Caco-2 (cell line): ENCODE data around the gene PSTPIP1. TPM values are rescaled to one million over a fixed set of nuclear protein-coding genes. Genes with fewer than 3 reads are reported as not detected.
"Not testable (repeated sequence)": the region's sequence is repeated elsewhere in the genome, so short reads cannot be mapped to it uniquely, and the experiment has no call there.

Experiments used
- BruUV-seq: library from RNA; stranded (reverse); fragments of 400-500 nt; replicated peaks from 2 replicates; lab custom pipeline; 2021; lab: Mats Ljungman, UMichigan
- CTCF ChIA-PET: fragments of 300-600 bp; sonication (Branson Sonifier 250); formaldehyde crosslinking; loops from one replicate; lab custom pipeline; 2022; ENCODE audit warnings: antibody characterized with exemption; lab: Charles Lee
- POLR2A ChIA-PET: fragments of 300-600 bp; sonication (Branson Sonifier 250); formaldehyde crosslinking; loops from one replicate; lab custom pipeline; 2022; ENCODE audit warnings: antibody characterized with exemption; lab: Charles Lee
- DNase-seq, 2 experiments: peaks; one replicate each; pipeline versions ENCODE4 v3.0.0 to v3.0.0-alpha.2; 2020 to 2022
- H3K27me3 ChIP-seq: replicated peaks from 2 replicates; pipeline ENCODE4 v1.6.0; 2011; ENCODE audit warnings: low read length; ENCODE audit not compliant: control insufficient read depth, insufficient read depth
- H3K36me3 ChIP-seq: 2 replicates; pipeline ENCODE4 v1.5.1; 2011; ENCODE audit warnings: low read length; ENCODE audit not compliant: control insufficient read depth, insufficient read depth
- H3K4me1 ChIP-seq: fragments of 250-450 bp; sonication (Bioruptor Pico); 2 replicates; pipeline ENCODE4 v1.5.1; 2020; ENCODE audit warnings: mild to moderate bottlenecking
- H3K4me3 ChIP-seq: 2 replicates; pipeline ENCODE4 v1.5.1; 2011; ENCODE audit warnings: low read depth, mild to moderate bottlenecking, control low read depth, low read length
- H3K9me3 ChIP-seq: fragments of 250-450 bp; sonication (Bioruptor Pico); 2 replicates; pipeline ENCODE4 v1.5.1; 2020; ENCODE audit warnings: mild to moderate bottlenecking, moderate library complexity
- H3K27ac Mint-ChIP-seq: one replicate; pipeline ENCODE4 v1.8.0; 2022; ENCODE audit warnings: mixed read lengths; ENCODE audit not compliant: unreplicated experiment
- H3K27me3 Mint-ChIP-seq: one replicate; pipeline ENCODE4 v1.8.0; 2022; ENCODE audit warnings: mixed read lengths; ENCODE audit not compliant: insufficient read depth, unreplicated experiment
- H3K36me3 Mint-ChIP-seq: one replicate; pipeline ENCODE4 v1.8.0; 2022; ENCODE audit warnings: mild to moderate bottlenecking, mixed read lengths; ENCODE audit not compliant: insufficient read depth, unreplicated experiment
- H3K4me1 Mint-ChIP-seq: one replicate; pipeline ENCODE4 v1.8.0; 2022; ENCODE audit warnings: low read depth, mixed read lengths; ENCODE audit not compliant: unreplicated experiment
- H3K4me3 Mint-ChIP-seq: one replicate; pipeline ENCODE4 v1.8.0; 2022; ENCODE audit warnings: mild to moderate bottlenecking, moderate library complexity, mixed read lengths; ENCODE audit not compliant: unreplicated experiment
- H3K9me3 Mint-ChIP-seq: one replicate; pipeline ENCODE4 v1.8.0; 2022; ENCODE audit warnings: mixed read lengths; ENCODE audit not compliant: unreplicated experiment
- intact Hi-C: fragments of 100-400 bp; cut with micrococcal nuclease; formaldehyde crosslinking; loops from one replicate; pipeline ENCODE4 v1.10.0; 2022; ENCODE audit not compliant: unreplicated experiment
- total RNA-seq: library from RNA; stranded (reverse); gene quantifications from 2 replicates; pipeline ENCODE4 v1.2.3, GENCODE V29; 2022
- TF ChIP-seq, protein P1 (sequence below), 2 experiments: fragments of 200-600 bp in 1 of 2; IDR thresholded peaks; 1 replicate in 1 of 2; 2 replicates in 1 of 2; pipeline versions ENCODE4 v1.5.1 to v1.8.0; 2011 to 2022; ENCODE audit warnings: antibody characterized with exemption in 1 of 2, control low read depth in 1 of 2, inconsistent platforms in 1 of 2, low read depth in 1 of 2, low read length in 1 of 2, mild to moderate bottlenecking in 1 of 2, moderate library complexity in 1 of 2; ENCODE audit not compliant: insufficient read depth in 1 of 2, severe bottlenecking in 1 of 2, unreplicated experiment in 1 of 2

PSTPIP1 gene
- total RNA-seq, 1 experiment from 2014 or later: not detected

- DNase-seq: peak in 1 of 2 experiments; percentile 28
- H3K27me3 Mint-ChIP-seq: peaks cover 4% of the 10 kb centered on the region
Observed at GRCh38 chr15:76963596-76963995, 31.3 kb upstream of the PSTPIP1 start.

GRCh38 chr15:76964157-76964556, 30.8 kb upstream of the PSTPIP1 start:
- no TSS peak for BruUV-seq
- H3K4me3 Mint-ChIP-seq: no peak overlapping the region
- Histone ChIP-seq H3K27me3 (no peaks in the 10 kb centered on the region), H3K9me3 (no peaks in the 10 kb centered on the region), H3K36me3 (no peaks in the 10 kb centered on the region), H3K4me1 (no peaks in the 10 kb centered on the region), H3K4me3 (no peak overlapping the region)
- no peak overlapping the region for H3K27ac Mint-ChIP-seq
- CTCF ChIA-PET: no interaction called here
- intact Hi-C loops: no loop called here
- no peaks in the 10 kb centered on the region for H3K36me3 Mint-ChIP-seq
- POLR2A ChIA-PET: no interaction called here
- H3K27me3 Mint-ChIP-seq: peaks cover 4% of the 10 kb centered on the region
- DNase-seq: no peak
- TF ChIP-seq, protein P1, sequence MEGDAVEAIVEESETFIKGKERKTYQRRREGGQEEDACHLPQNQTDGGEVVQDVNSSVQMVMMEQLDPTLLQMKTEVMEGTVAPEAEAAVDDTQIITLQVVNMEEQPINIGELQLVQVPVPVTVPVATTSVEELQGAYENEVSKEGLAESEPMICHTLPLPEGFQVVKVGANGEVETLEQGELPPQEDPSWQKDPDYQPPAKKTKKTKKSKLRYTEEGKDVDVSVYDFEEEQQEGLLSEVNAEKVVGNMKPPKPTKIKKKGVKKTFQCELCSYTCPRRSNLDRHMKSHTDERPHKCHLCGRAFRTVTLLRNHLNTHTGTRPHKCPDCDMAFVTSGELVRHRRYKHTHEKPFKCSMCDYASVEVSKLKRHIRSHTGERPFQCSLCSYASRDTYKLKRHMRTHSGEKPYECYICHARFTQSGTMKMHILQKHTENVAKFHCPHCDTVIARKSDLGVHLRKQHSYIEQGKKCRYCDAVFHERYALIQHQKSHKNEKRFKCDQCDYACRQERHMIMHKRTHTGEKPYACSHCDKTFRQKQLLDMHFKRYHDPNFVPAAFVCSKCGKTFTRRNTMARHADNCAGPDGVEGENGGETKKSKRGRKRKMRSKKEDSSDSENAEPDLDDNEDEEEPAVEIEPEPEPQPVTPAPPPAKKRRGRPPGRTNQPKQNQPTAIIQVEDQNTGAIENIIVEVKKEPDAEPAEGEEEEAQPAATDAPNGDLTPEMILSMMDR (IDR thresholded peaks at IDR 0.05; ENCODE audit: insufficient read depth in 1 of 2, low read depth in 1 of 2, low read length in 1 of 2, severe bottlenecking in 1 of 2, unreplicated experiment in 1 of 2): no peak
- H3K9me3 Mint-ChIP-seq: no peaks in the 10 kb centered on the region
- no peaks in the 10 kb centered on the region for H3K4me1 Mint-ChIP-seq

More at GRCh38 chr15:76963596-76963995, 31.3 kb upstream of the PSTPIP1 start:
- no peaks in the 10 kb centered on the region for H3K4me1 ChIP-seq
- no peak overlapping the region for H3K4me3 ChIP-seq
- H3K36me3 ChIP-seq: no peaks in the 10 kb centered on the region
- Mint-ChIP-seq H3K36me3 (no peaks in the 10 kb centered on the region), H3K27ac (no peak overlapping the region), H3K4me1 (no peaks in the 10 kb centered on the region), H3K4me3 (no peak overlapping the region), H3K9me3 (no peaks in the 10 kb centered on the region)
- no peaks in the 10 kb centered on the region for H3K27me3 ChIP-seq
- ChIA-PET CTCF (no interaction called here), POLR2A (no interaction called here)
- TF ChIP-seq, protein P1 (IDR thresholded peaks at IDR 0.05; ENCODE audit: insufficient read depth in 1 of 2, low read depth in 1 of 2, low read length in 1 of 2, severe bottlenecking in 1 of 2, unreplicated experiment in 1 of 2): no peak
- H3K9me3 ChIP-seq: no peaks in the 10 kb centered on the region
- BruUV-seq: no TSS peak
- intact Hi-C loops: no loop called here

DNA sequence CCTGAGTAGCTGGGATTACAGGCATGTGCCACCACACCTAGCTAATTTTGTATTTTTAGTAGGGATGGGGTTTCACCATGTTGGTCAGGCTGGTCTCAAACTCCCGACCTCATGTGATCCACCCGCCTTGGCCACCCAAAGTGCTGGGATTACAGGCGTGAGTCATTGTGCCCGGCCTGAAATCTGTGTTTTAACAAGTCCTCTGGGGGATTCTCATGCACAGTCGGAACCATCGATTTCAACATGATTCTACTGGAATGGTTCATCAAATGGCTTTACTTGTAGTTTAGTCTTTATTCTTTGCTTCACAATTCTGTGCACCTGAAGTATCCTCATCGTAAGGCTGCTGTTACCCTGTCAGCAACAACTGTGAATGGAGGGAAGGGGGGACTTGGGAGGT, 28.9 kb upstream of the PSTPIP1 start:
- intact Hi-C loops, H3K4me3 Mint-ChIP-seq, H3K27me3 Mint-ChIP-seq: not testable (repeated sequence)

GRCh38 chr15:76967067-76967466, 27.9 kb upstream of the PSTPIP1 start:
- intact Hi-C loops: no loop called here
- no peaks in the 10 kb centered on the region for H3K36me3 ChIP-seq
- Mint-ChIP-seq H3K4me1 (no peaks in the 10 kb centered on the region), H3K9me3 (no peaks in the 10 kb centered on the region), H3K4me3 (no peak overlapping the region), H3K36me3 (no peaks in the 10 kb centered on the region), H3K27me3 (peaks cover 9% of the 10 kb centered on the region), H3K27ac (no peak overlapping the region)
- H3K4me1 ChIP-seq: no peaks in the 10 kb centered on the region
- no TSS peak for BruUV-seq
- CTCF ChIA-PET: no interaction called here
- H3K4me3 ChIP-seq: no peak overlapping the region
- H3K9me3 ChIP-seq: no peaks in the 10 kb centered on the region
- no peaks in the 10 kb centered on the region for H3K27me3 ChIP-seq
- DNase-seq: no peak
- TF ChIP-seq, protein P1 (IDR thresholded peaks at IDR 0.05; ENCODE audit: insufficient read depth in 1 of 2, low read depth in 1 of 2, low read length in 1 of 2, severe bottlenecking in 1 of 2, unreplicated experiment in 1 of 2): no peak
- POLR2A ChIA-PET: no interaction called here

More for the DNA sequence above, 28.9 kb upstream of the PSTPIP1 start:
- H3K27ac Mint-ChIP-seq, CTCF ChIA-PET, H3K9me3 ChIP-seq, H3K36me3 ChIP-seq, H3K9me3 Mint-ChIP-seq, H3K4me1 ChIP-seq, H3K27me3 ChIP-seq, H3K36me3 Mint-ChIP-seq, H3K4me3 ChIP-seq, POLR2A ChIA-PET, DNase-seq, H3K4me1 Mint-ChIP-seq, BruUV-seq: not testable (repeated sequence)
